Sigmoid colon (tissue), 4 donors: Measurements from ENCODE around the gene VMP1.

Experiments used
- POLR2A ChIP-seq, 2 donors: fragments of 450-650 bp; IDR thresholded peaks; one replicate each; pipeline ENCODE4 v1.6.1; 2016; ENCODE audit warnings: antibody characterized with exemption in 2 of 2, mild to moderate bottlenecking in 2 of 2, moderate library complexity in 2 of 2
- POLR2AphosphoS5 ChIP-seq, 4 donors: sonication (generic); formaldehyde crosslinking; IDR thresholded peaks; one replicate each; pipeline ENCODE4 v1.6.1; 2017; ENCODE audit warnings: antibody characterized with exemption in 4 of 4

DNA sequence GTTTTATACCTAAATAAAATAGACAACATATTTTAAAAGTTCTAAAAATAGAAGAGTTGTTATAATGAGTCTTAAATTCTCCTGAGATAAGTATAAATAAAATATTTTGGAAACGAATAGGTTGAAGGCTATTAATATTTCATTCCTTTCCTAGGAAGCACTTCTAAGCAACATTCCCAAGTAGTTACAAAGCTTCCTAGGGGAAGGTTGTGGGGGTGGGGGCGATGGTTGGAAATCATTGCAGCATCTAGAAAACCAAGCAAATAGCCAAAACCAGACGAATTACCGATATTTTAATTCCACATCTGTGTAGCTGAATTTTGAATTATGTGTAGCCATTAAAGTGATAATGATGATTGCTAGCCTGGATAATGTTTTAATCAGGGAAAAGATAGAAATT, 27.1 kb upstream of the VMP1 start:
- no peak for TF ChIP-seq POLR2A (IDR thresholded peaks at IDR 0.05)
- no peak for TF ChIP-seq POLR2AphosphoS5 (IDR thresholded peaks at IDR 0.05)
